ENCODE data around the gene RASA1. TPM values are rescaled to one million over a fixed set of nuclear protein-coding genes. Genes with fewer than 3 reads are reported as not detected.

RASA1 gene
- 18.3 to 25.8 TPM (median 22.8 TPM) in 5 replicates for total RNA-seq (2022; extraction: Qiagen RNA extraction)

DNA sequence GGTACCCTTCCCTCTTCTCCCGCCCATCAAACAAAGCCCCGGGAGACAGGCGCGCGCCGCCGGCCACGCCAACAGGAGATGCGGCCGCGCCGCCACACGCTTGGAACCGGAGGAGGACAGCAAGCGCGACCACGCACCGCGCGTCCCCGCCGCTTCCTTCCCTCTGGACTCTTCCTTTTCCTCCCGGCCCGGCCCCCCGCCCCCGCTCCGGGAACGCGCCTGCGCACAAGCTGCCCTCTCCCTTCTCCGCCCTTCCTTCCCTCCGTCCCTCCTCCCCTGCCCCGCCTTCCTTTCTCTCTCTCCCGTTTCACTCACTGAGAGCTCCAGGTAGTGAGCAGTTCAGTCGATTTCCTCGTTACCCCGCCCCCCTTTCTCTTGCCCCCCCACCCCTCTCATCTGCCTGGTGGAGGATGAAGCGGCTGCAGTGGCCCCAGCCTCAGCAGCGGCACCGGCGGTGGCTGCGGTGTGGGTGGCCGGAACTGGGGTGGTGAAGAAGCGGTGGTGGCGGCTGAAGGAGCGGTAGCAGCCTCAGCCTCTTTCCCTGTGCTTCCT is at the start of gene RASA1:
RASA1 (plus strand) TSS at position 310 of the 552 bp plus-strand sequence. CDS start 569 bp downstream, outside the sequence.

DNA sequence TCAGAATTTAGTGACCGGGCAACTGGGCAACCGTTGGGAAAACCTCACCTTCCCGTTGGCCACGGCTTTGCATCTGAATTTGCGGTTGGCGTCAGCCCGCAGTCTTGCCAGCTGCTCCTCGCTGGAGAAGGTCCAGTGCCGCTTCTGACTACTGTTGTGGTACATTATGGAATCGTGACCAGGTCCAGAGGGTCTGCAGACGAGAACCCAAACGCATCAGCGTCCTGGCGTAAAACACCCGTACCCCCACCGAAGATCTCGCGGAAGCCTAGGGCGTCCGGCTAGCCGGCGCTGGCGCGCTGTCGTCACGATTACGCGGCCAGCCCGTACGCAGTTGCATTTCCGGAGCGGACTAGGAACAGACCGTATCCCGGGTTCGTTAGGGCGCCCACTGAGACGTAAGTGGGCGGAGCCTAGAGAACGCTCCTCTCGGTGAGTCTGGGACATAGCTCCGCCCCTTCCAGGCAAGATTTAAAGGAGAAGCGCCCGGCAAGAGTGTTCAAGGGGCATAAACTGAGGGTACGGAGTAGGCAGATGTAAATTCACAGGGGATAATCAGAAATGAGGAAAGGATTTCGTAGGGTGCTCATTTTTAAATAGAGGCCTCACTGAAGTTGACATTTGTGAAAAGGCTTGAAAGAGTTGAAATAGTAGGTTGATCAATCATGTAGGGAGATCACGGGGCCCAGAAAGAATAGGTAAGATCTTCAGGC is 145.1 kb downstream of the RASA1 start, which contains the start of gene CCNH:
CCNH (minus strand) TSS at position 301 of the 713 bp plus-strand sequence; CDS start at position 165, 136 bp downstream.

Other genes starting within 250 kb of the RASA1 start
- 40.2 to 54.4 TPM (median 43.0 TPM) in 5 replicates for gene CCNH, start 145.0 kb downstream of the RASA1 start, total RNA-seq (2022; extraction: Qiagen RNA extraction)